H9 (cell line): ENCODE measurements around the gene PNPLA1. TPM values are rescaled to one million over a fixed set of nuclear protein-coding genes. Genes with fewer than 3 reads are reported as not detected.

ENCODE experiments used
- DNase-seq: peaks from one replicate; pipeline ENCODE4 v3.0.0-alpha.2; 2017
- H2AFZ ChIP-seq: one replicate; pipeline ENCODE4 v1.6.1; 2013; ENCODE audit warnings: mild to moderate bottlenecking, low read length, control low read depth, moderate library complexity
- H2AK5ac ChIP-seq: 2 replicates; pipeline ENCODE4 v1.6.1; 2013; ENCODE audit warnings: low read length, control low read depth, mixed read lengths; ENCODE audit not compliant: insufficient read length
- H2BK120ac ChIP-seq: one replicate; pipeline ENCODE4 v1.6.1; 2013; ENCODE audit warnings: low read depth, mild to moderate bottlenecking, low read length, control low read depth, inconsistent platforms; ENCODE audit not compliant: poor library complexity, severe bottlenecking
- H2BK12ac ChIP-seq: 2 replicates; pipeline ENCODE4 v1.6.1; 2013; ENCODE audit warnings: low read length, control low read depth, mixed read lengths, low read depth; ENCODE audit not compliant: insufficient read length
- H2BK15ac ChIP-seq: 2 replicates; pipeline ENCODE4 v1.6.1; 2013; ENCODE audit warnings: low read depth, low read length, control low read depth
- H2BK20ac ChIP-seq: one replicate; pipeline ENCODE4 v1.6.1; 2013; ENCODE audit warnings: low read depth, mild to moderate bottlenecking, low read length, control low read depth, inconsistent platforms; ENCODE audit not compliant: poor library complexity, severe bottlenecking
- H2BK5ac ChIP-seq: 2 replicates; pipeline ENCODE4 v1.6.1; 2013; ENCODE audit warnings: low read length, control low read depth, mixed read lengths; ENCODE audit not compliant: insufficient read length
- H3K14ac ChIP-seq: 2 replicates; pipeline ENCODE4 v1.6.1; 2013; ENCODE audit warnings: low read length, control low read depth; ENCODE audit not compliant: insufficient read depth
- H3K18ac ChIP-seq: 2 replicates; pipeline ENCODE4 v1.6.1; 2013; ENCODE audit warnings: low read depth, mild to moderate bottlenecking, mixed read lengths, low read length, control low read depth; ENCODE audit not compliant: insufficient read length
- H3K23ac ChIP-seq: 2 replicates; pipeline ENCODE4 v1.6.1; 2013; ENCODE audit warnings: low read length, control low read depth, mixed read lengths, low read depth; ENCODE audit not compliant: insufficient read length
- H3K23me2 ChIP-seq: 2 replicates; pipeline ENCODE4 v1.6.1; 2013; ENCODE audit warnings: low read depth, mild to moderate bottlenecking, mixed read lengths, low read length, control low read depth; ENCODE audit not compliant: insufficient read length, poor library complexity, severe bottlenecking
- H3K27ac ChIP-seq: 2 replicates; pipeline ENCODE4 v1.5.1; 2013; ENCODE audit warnings: low read length, control low read depth, mixed read lengths, low read depth; ENCODE audit not compliant: insufficient read length
- H3K27me3 ChIP-seq: 2 replicates; pipeline ENCODE4 v1.6.1; 2013; ENCODE audit warnings: low read length, control low read depth, inconsistent platforms; ENCODE audit not compliant: insufficient read depth
- H3K4ac ChIP-seq: 2 replicates; pipeline ENCODE4 v1.6.1; 2013; ENCODE audit warnings: low read depth, mild to moderate bottlenecking, control low read depth, inconsistent platforms, low read length, moderate library complexity
- H3K4me1 ChIP-seq: 2 replicates; pipeline ENCODE4 v1.6.1; 2013; ENCODE audit warnings: low read length, control low read depth, inconsistent platforms; ENCODE audit not compliant: insufficient read depth
- H3K4me2 ChIP-seq: 2 replicates; pipeline ENCODE4 v1.6.1; 2013; ENCODE audit warnings: low read length, control low read depth, mixed read lengths; ENCODE audit not compliant: insufficient read length, insufficient read depth
- H3K56ac ChIP-seq: 2 replicates; pipeline ENCODE4 v1.6.1; 2013; ENCODE audit warnings: low read depth, mild to moderate bottlenecking, mixed read lengths, low read length, control low read depth; ENCODE audit not compliant: insufficient read length
- H3K79me1 ChIP-seq: 2 replicates; pipeline ENCODE4 v1.6.1; 2013; ENCODE audit warnings: low read depth, mild to moderate bottlenecking, moderate library complexity, low read length, control low read depth, inconsistent platforms; ENCODE audit not compliant: insufficient read depth, poor library complexity, severe bottlenecking
- H3K79me2 ChIP-seq: 2 replicates; pipeline ENCODE4 v1.6.1; 2013; ENCODE audit warnings: low read length, control low read depth, inconsistent platforms; ENCODE audit not compliant: insufficient read depth
- H3K9ac ChIP-seq: 2 replicates; pipeline ENCODE4 v1.6.1; 2013; ENCODE audit warnings: low read length, control low read depth, mixed read lengths; ENCODE audit not compliant: insufficient read length; ENCODE audit errors: extremely low read depth
- H3K9me3 ChIP-seq: one replicate; pipeline ENCODE4 v1.6.1; 2013; ENCODE audit warnings: low read depth, low read length, inconsistent platforms; ENCODE audit not compliant: control insufficient read depth
- H3T11ph ChIP-seq: one replicate; pipeline ENCODE4 v1.6.1; 2013; ENCODE audit warnings: mild to moderate bottlenecking, low read length, control low read depth, inconsistent platforms
- H4K20me1 ChIP-seq: one replicate; pipeline ENCODE4 v1.6.1; 2013; ENCODE audit not compliant: control insufficient read depth, insufficient read length, insufficient read depth
- H4K5ac ChIP-seq: 2 replicates; pipeline ENCODE4 v1.6.1; 2013; ENCODE audit warnings: low read depth, mild to moderate bottlenecking, mixed read lengths, low read length, control low read depth; ENCODE audit not compliant: insufficient read length
- H4K8ac ChIP-seq: replicated peaks from 2 replicates; pipeline ENCODE4 v1.6.1; 2013; ENCODE audit warnings: low read length, control low read depth, mixed read lengths, low read depth; ENCODE audit not compliant: insufficient read length
- H4K91ac ChIP-seq: 2 replicates; pipeline ENCODE4 v1.6.1; 2013; ENCODE audit warnings: low read depth, mild to moderate bottlenecking, moderate library complexity, mixed read lengths, low read length, control low read depth; ENCODE audit not compliant: insufficient read length
- H3K27ac Mint-ChIP-seq, 3 experiments: 2 replicates in 2 of 3; 3 replicates in 1 of 3; pipeline ENCODE4 v1.8.0; 2020 to 2021; ENCODE audit warnings: mixed read lengths in 3 of 3, mild to moderate bottlenecking in 1 of 3, moderate library complexity in 1 of 3
- H3K27me3 Mint-ChIP-seq: 2 replicates; pipeline ENCODE4 v1.8.0; 2021; ENCODE audit warnings: low read depth, mild to moderate bottlenecking, moderate library complexity, mixed read lengths
- H3K36me3 Mint-ChIP-seq, 3 experiments: 2 replicates in 2 of 3; 3 replicates in 1 of 3; pipeline ENCODE4 v1.8.0; 2020 to 2021; ENCODE audit warnings: low read depth in 3 of 3, mixed read lengths in 3 of 3; ENCODE audit not compliant: insufficient read depth in 1 of 3
- H3K4me1 Mint-ChIP-seq, 2 experiments: 2 replicates each; pipeline ENCODE4 v1.8.0; 2020; ENCODE audit warnings: mixed read lengths in 2 of 2
- H3K4me3 Mint-ChIP-seq, 2 experiments: 2 replicates in 1 of 2; 3 replicates in 1 of 2; pipeline ENCODE4 v1.8.0; 2020 to 2021; ENCODE audit warnings: mild to moderate bottlenecking in 2 of 2, mixed read lengths in 2 of 2, moderate library complexity in 1 of 2
- H3K9me3 Mint-ChIP-seq, 2 experiments: 2 replicates in 1 of 2; 3 replicates in 1 of 2; pipeline ENCODE4 v1.8.0; 2020; ENCODE audit warnings: mild to moderate bottlenecking in 2 of 2, mixed read lengths in 2 of 2, moderate library complexity in 1 of 2
- CTCF ChIP-seq: fragments of 200-600 bp; sonication (generic); conservative IDR thresholded peaks from 3 replicates; pipeline ENCODE4 v1.8.0; 2021; ENCODE audit warnings: antibody characterized with exemption, mild to moderate bottlenecking
- WGBS: extraction: QIAGEN DNeasy Blood & Tissue Kit; methylation state at CpG from one replicate; pipeline ENCODE4 v1.1.7; 2013; ENCODE audit warnings: missing lambda C conversion rate, low lambda C conversion rate, mixed read lengths; ENCODE audit not compliant: insufficient read length; ENCODE audit errors: extremely low coverage; 5-methylcytosine and 5-hydroxymethylcytosine counted together
- total RNA-seq: library from RNA; stranded (reverse); gene quantifications from 2 replicates; pipeline ENCODE4 v1.2.1, GENCODE V29; 2021

PNPLA1 gene
- total RNA-seq, 1 experiment from 2014 or later: 0.09 TPM

- H4K5ac ChIP-seq: no peak overlapping the region
- H3K9me3 Mint-ChIP-seq: no peaks in the 10 kb centered on the region
- H2AFZ ChIP-seq: no peak overlapping the region
- no peak overlapping the region for H3T11ph ChIP-seq
- H2BK15ac ChIP-seq: no peak overlapping the region
- H3K4me1 Mint-ChIP-seq: no peaks in the 10 kb centered on the region
- DNase-seq: no peak
- TF ChIP-seq CTCF: no peak
- no peaks in the 10 kb centered on the region for H3K23me2 ChIP-seq
- H2BK20ac ChIP-seq: no peak overlapping the region
- H4K20me1 ChIP-seq: no peaks in the 10 kb centered on the region
- no peak overlapping the region for H3K18ac ChIP-seq
- no peaks in the 10 kb centered on the region for H3K9me3 ChIP-seq
- H3K27ac ChIP-seq: no peak overlapping the region
- H3K4me1 ChIP-seq: no peaks in the 10 kb centered on the region
- H2AK5ac ChIP-seq: no peak overlapping the region
- no peaks in the 10 kb centered on the region for H3K27me3 ChIP-seq
- no peak overlapping the region for H3K4ac ChIP-seq
- no peak overlapping the region for H3K4me3 Mint-ChIP-seq
- no peak overlapping the region for H3K23ac ChIP-seq
- H3K9ac ChIP-seq: no peak overlapping the region
- no peak overlapping the region for H3K14ac ChIP-seq
- H2BK12ac ChIP-seq: no peak overlapping the region
- H2BK120ac ChIP-seq: no peak overlapping the region
- no peak overlapping the region for H2BK5ac ChIP-seq
- H3K36me3 Mint-ChIP-seq: peaks cover 21 to 89% (median 71%) of the 10 kb centered on the region in 3 experiments
- H3K79me1 ChIP-seq: no peaks in the 10 kb centered on the region
- no peak overlapping the region for H3K4me2 ChIP-seq
- no peak overlapping the region for H3K56ac ChIP-seq
- no peak overlapping the region for H4K91ac ChIP-seq
- H3K27ac Mint-ChIP-seq: no peak overlapping the region; a peak in 1 of 7 replicates
- H3K27me3 Mint-ChIP-seq: no peaks in the 10 kb centered on the region
- H3K79me2 ChIP-seq: no peaks in the 10 kb centered on the region
- WGBS: no CpG with 5 or more reads among the region's 1 CpG
- no peak overlapping the region for H4K8ac ChIP-seq
Measured at GRCh38 chr6:36227379-36228228, 42.3 kb upstream of the PNPLA1 start.
